HCT116 (cell line): ENCODE measurements around the gene PROM2. TPM values are rescaled to one million over a fixed set of nuclear protein-coding genes. Genes with fewer than 3 reads are reported as not detected.

Experiments used
- ATAC-seq: fragments of 200-7000 bp; cut with Tn5 transposase; 2 replicates; pipeline ENCODE4 v1.9.1; 2020; ENCODE audit warnings: mild to moderate bottlenecking, moderate library complexity
- BruUV-seq: library from RNA; stranded (reverse); fragments of 400-500 nt; replicated peaks from 2 replicates; lab custom pipeline; 2021; lab: Mats Ljungman, UMichigan
- CTCF ChIA-PET: fragments of 300-600 bp; sonication (Branson Sonifier 250); formaldehyde crosslinking; loops from one replicate; lab custom pipeline; 2021; ENCODE audit warnings: antibody characterized with exemption; lab: Charles Lee
- POLR2A ChIA-PET: fragments of 300-600, 350-600 bp; sonication (Branson Sonifier 250); formaldehyde crosslinking; loops from one replicate; lab custom pipeline; 2021; ENCODE audit warnings: antibody characterized with exemption; lab: Charles Lee
- RAD21 ChIA-PET, 2 experiments: fragments of 300-600 bp; sonication (Branson Sonifier 250); formaldehyde crosslinking; loops; one replicate each; lab custom pipeline; 2023; ENCODE audit warnings: low total read pairs in 2 of 2; ENCODE audit not compliant: uncharacterized antibody in 2 of 2, unreplicated experiment in 2 of 2, low non-redundant PET in 1 of 2; lab: Charles Lee
- DNase-seq: peaks from one replicate; pipeline ENCODE4 v3.0.0-alpha.2; 2010; ENCODE audit warnings: low read depth, low spot score
- H2AFZ ChIP-seq: fragments of 200-600 bp; shearing (Covaris generic), sonication (generic); 2 replicates; pipeline ENCODE4 v1.6.1; 2017; ENCODE audit warnings: low read depth, mixed run types, mixed read lengths, antibody characterized with exemption, low read length; ENCODE audit not compliant: poor library complexity, severe bottlenecking
- H3K27ac ChIP-seq: 2 replicates; pipeline ENCODE4 v1.5.1; 2012; ENCODE audit warnings: low read depth, low read length
- H3K27me3 ChIP-seq: fragments of 200-600 bp; sonication (generic); 2 replicates; pipeline ENCODE4 v1.6.1; 2016; ENCODE audit warnings: mixed run types, low read length, mixed read lengths; ENCODE audit not compliant: insufficient read depth
- H3K36me3 ChIP-seq, 2 experiments: fragments of 200-500 bp in 1 of 2; fragments of 200-600 bp in 1 of 2; sonication (Bioruptor generic) in 1 of 2; sonication (generic) in 1 of 2; 2 replicates each; pipeline versions ENCODE4 v1.5.1 to v1.6.1; 2014 to 2016; ENCODE audit warnings: low read length in 2 of 2, inconsistent platforms in 1 of 2, mixed read lengths in 1 of 2, mixed run types in 1 of 2; ENCODE audit not compliant: insufficient read depth in 2 of 2, control insufficient read depth in 1 of 2
- H3K4me1 ChIP-seq, 2 experiments: fragments of 200-600 bp in 1 of 2; sonication (generic) in 1 of 2; 2 replicates each; pipeline versions ENCODE4 v1.5.1 to v1.6.1; 2012 to 2017; ENCODE audit warnings: low read length in 2 of 2, inconsistent platforms in 1 of 2, mild to moderate bottlenecking in 1 of 2, mixed read lengths in 1 of 2, mixed run types in 1 of 2, moderate library complexity in 1 of 2; ENCODE audit not compliant: insufficient read depth in 2 of 2, control insufficient read depth in 1 of 2
- H3K4me2 ChIP-seq: fragments of 200-600 bp; sonication (generic); 2 replicates; pipeline ENCODE4 v1.6.1; 2017; ENCODE audit warnings: mixed run types, low read length, mixed read lengths
- H3K4me3 ChIP-seq, 2 experiments: fragments of 200-600 bp in 1 of 2; sonication (generic) in 1 of 2; replicated peaks in 1 of 2; 2 replicates each; pipeline ENCODE4 v1.5.1; 2011 to 2016; ENCODE audit warnings: low read length in 2 of 2, control low read depth in 1 of 2, low read depth in 1 of 2, mild to moderate bottlenecking in 1 of 2, mixed read lengths in 1 of 2, mixed run types in 1 of 2
- H3K79me2 ChIP-seq: fragments of 200-600 bp; sonication (generic); 2 replicates; pipeline ENCODE4 v1.6.1; 2017; ENCODE audit warnings: mild to moderate bottlenecking, mixed run types, low read length, moderate library complexity, mixed read lengths; ENCODE audit not compliant: insufficient read depth
- H3K9ac ChIP-seq: fragments of 200-600 bp; sonication (generic); 2 replicates; pipeline ENCODE4 v1.6.1; 2016; ENCODE audit warnings: low read length, mixed read lengths
- H3K9me2 ChIP-seq: fragments of 200-600 bp; sonication (generic), shearing (Covaris generic); 2 replicates; pipeline ENCODE4 v1.6.1; 2017; ENCODE audit warnings: mixed run types, mild to moderate bottlenecking, moderate library complexity; ENCODE audit not compliant: insufficient read depth
- H3K9me3 ChIP-seq, 2 experiments: fragments of 200-500 bp in 1 of 2; fragments of 200-600 bp in 1 of 2; sonication (Bioruptor generic) in 1 of 2; sonication (generic) in 1 of 2; 2 replicates each; pipeline ENCODE4 v1.6.1; 2014 to 2017; ENCODE audit warnings: low read length in 2 of 2, mixed read lengths in 2 of 2, inconsistent platforms in 1 of 2, low read depth in 1 of 2, mild to moderate bottlenecking in 1 of 2, mixed run types in 1 of 2, moderate library complexity in 1 of 2; ENCODE audit not compliant: control insufficient read depth in 1 of 2, insufficient read depth in 1 of 2
- H4K20me1 ChIP-seq: fragments of 200-600 bp; sonication (generic), shearing (Covaris generic); 2 replicates; pipeline ENCODE4 v1.6.1; 2017; ENCODE audit warnings: mixed run types, mild to moderate bottlenecking, moderate library complexity; ENCODE audit not compliant: insufficient read depth
- CBX3 ChIP-seq: IDR thresholded peaks from 2 replicates; pipeline ENCODE4 v1.6.1; 2012; ENCODE audit warnings: low read depth
- CEBPB ChIP-seq: IDR thresholded peaks from 2 replicates; pipeline ENCODE4 v1.6.1; 2012; ENCODE audit warnings: low read depth
- EGR1 ChIP-seq: IDR thresholded peaks from 2 replicates; pipeline ENCODE4 v1.6.1; 2012; ENCODE audit warnings: low read depth
- ELF1 ChIP-seq: IDR thresholded peaks from 2 replicates; pipeline ENCODE4 v1.6.1; 2012; ENCODE audit warnings: low read depth, borderline replicate concordance
- EZH2 ChIP-seq: fragments of 200-600 bp; sonication (generic); IDR thresholded peaks from 2 replicates; pipeline ENCODE4 v1.6.1; 2017; ENCODE audit warnings: antibody characterized with exemption, mixed run types
- JUND ChIP-seq: IDR thresholded peaks from 2 replicates; pipeline ENCODE4 v1.6.1; 2012
- POLR2A ChIP-seq: IDR thresholded peaks from 2 replicates; pipeline ENCODE4 v1.7.0; 2011; ENCODE audit warnings: borderline replicate concordance; ENCODE audit not compliant: insufficient read depth, insufficient read length; ENCODE audit errors: extremely low read depth
- SIN3A ChIP-seq: IDR thresholded peaks from 2 replicates; pipeline ENCODE4 v1.6.1; 2012; ENCODE audit warnings: low read depth
- SP1 ChIP-seq: IDR thresholded peaks from 2 replicates; pipeline ENCODE4 v1.6.1; 2012; ENCODE audit warnings: low read depth
- TCF7L2 ChIP-seq: IDR thresholded peaks from 2 replicates; pipeline ENCODE4 v1.7.0; 2011; ENCODE audit warnings: borderline replicate concordance, inconsistent platforms; ENCODE audit not compliant: insufficient read depth, insufficient read length; ENCODE audit errors: extremely low read depth
- YY1 ChIP-seq: IDR thresholded peaks from 2 replicates; pipeline ENCODE4 v1.6.1; 2011; ENCODE audit warnings: low read length, low read depth, moderate library complexity, mild to moderate bottlenecking; ENCODE audit not compliant: insufficient replicate concordance; ENCODE audit errors: extremely low read depth
- ZFX ChIP-seq: fragments of 450-650 bp; IDR thresholded peaks from 2 replicates; pipeline ENCODE4 v1.6.1; 2017
- intact Hi-C: fragments of 100-400 bp; cut with micrococcal nuclease; formaldehyde crosslinking; loops from 2 replicates; pipeline ENCODE4 v1.10.0; 2022
- total RNA-seq: library from RNA; stranded (reverse); gene quantifications from one replicate; pipeline ENCODE4 v1.2.1, GENCODE V29; 2021; ENCODE audit not compliant: unreplicated experiment
- TF ChIP-seq, protein P1 (sequence below), 3 experiments: fragments of 200-600 bp in 1 of 3; sonication (generic) in 1 of 3; IDR thresholded peaks in 2 of 3; conservative IDR thresholded peaks in 1 of 3; 2 replicates each; pipeline ENCODE4 v1.5.1; 2012 to 2017; ENCODE audit warnings: low read depth in 2 of 3, low read length in 2 of 3, antibody characterized with exemption in 1 of 3, borderline replicate concordance in 1 of 3, control low read depth in 1 of 3, mild to moderate bottlenecking in 1 of 3, mixed read lengths in 1 of 3, mixed run types in 1 of 3, moderate library complexity in 1 of 3; ENCODE audit not compliant: insufficient read depth in 1 of 3
- TF ChIP-seq, protein P2 (sequence below): IDR thresholded peaks from 2 replicates; pipeline ENCODE4 v1.6.1; 2012
- TF ChIP-seq, protein P3 (sequence below): IDR thresholded peaks from 2 replicates; pipeline ENCODE4 v1.6.1; 2012
- TF ChIP-seq, protein P4 (sequence below): IDR thresholded peaks from 2 replicates; pipeline ENCODE4 v1.6.1; 2011; ENCODE audit warnings: mild to moderate bottlenecking, low read length, moderate library complexity; ENCODE audit not compliant: insufficient replicate concordance; ENCODE audit errors: extremely low read depth

Gene PROM2
- total RNA-seq, 1 experiment from 2014 or later, result 11.9 TPM

DNA sequence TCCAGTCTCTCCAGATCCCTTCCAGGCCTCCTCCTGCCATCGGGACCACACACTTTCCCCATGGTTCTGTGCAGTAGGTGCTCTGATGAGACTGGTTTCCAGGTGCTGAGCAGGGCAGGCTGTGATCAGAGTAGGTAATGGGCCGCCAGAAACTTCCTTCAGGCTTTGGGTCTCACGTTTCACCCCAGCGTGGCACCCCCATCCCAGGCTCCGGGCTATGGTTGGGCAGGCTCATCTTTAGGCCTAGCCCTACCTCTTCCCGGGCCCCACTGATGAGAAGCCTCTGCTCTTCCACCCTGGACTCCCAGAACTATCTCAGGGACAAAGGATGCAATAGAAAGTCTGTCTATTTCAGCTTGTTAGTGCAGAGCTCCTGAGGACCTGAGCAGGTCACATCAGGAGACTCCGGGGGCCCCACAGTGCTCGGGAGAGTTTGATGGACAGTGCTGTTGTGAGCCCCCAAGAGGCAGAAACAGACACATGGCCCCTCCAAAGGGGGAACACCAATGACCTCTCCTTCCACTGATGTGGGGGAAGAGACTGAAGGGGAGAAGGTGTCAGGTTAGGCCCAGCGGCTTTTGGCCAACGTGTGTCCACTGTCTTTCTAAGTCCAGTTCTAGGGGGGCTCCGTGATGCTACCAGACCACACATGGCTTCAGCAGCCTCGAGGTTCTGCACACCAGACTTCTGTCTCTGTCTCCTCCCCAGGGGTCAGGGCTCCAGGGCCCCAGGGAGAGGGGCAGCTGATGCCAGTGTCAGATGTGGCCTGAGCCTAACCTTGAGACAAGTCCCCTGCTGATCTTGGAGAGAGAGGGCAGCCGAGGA lies 5.8 kb upstream of the PROM2 start (continued):
- TF ChIP-seq, protein P1, sequence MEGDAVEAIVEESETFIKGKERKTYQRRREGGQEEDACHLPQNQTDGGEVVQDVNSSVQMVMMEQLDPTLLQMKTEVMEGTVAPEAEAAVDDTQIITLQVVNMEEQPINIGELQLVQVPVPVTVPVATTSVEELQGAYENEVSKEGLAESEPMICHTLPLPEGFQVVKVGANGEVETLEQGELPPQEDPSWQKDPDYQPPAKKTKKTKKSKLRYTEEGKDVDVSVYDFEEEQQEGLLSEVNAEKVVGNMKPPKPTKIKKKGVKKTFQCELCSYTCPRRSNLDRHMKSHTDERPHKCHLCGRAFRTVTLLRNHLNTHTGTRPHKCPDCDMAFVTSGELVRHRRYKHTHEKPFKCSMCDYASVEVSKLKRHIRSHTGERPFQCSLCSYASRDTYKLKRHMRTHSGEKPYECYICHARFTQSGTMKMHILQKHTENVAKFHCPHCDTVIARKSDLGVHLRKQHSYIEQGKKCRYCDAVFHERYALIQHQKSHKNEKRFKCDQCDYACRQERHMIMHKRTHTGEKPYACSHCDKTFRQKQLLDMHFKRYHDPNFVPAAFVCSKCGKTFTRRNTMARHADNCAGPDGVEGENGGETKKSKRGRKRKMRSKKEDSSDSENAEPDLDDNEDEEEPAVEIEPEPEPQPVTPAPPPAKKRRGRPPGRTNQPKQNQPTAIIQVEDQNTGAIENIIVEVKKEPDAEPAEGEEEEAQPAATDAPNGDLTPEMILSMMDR (IDR thresholded peaks at IDR 0.05 in 2 of 3, conservative IDR thresholded peaks at IDR 0.05 in 1 of 3; ENCODE audit: borderline replicate concordance in 1 of 3, insufficient read depth in 1 of 3, low read depth in 2 of 3, low read length in 2 of 3), result no peak
- TF ChIP-seq, protein P2, sequence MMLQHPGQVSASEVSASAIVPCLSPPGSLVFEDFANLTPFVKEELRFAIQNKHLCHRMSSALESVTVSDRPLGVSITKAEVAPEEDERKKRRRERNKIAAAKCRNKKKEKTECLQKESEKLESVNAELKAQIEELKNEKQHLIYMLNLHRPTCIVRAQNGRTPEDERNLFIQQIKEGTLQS, result no peak
- TF ChIP-seq, protein P3, sequence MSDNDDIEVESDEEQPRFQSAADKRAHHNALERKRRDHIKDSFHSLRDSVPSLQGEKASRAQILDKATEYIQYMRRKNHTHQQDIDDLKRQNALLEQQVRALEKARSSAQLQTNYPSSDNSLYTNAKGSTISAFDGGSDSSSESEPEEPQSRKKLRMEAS, result no peak

DNA sequence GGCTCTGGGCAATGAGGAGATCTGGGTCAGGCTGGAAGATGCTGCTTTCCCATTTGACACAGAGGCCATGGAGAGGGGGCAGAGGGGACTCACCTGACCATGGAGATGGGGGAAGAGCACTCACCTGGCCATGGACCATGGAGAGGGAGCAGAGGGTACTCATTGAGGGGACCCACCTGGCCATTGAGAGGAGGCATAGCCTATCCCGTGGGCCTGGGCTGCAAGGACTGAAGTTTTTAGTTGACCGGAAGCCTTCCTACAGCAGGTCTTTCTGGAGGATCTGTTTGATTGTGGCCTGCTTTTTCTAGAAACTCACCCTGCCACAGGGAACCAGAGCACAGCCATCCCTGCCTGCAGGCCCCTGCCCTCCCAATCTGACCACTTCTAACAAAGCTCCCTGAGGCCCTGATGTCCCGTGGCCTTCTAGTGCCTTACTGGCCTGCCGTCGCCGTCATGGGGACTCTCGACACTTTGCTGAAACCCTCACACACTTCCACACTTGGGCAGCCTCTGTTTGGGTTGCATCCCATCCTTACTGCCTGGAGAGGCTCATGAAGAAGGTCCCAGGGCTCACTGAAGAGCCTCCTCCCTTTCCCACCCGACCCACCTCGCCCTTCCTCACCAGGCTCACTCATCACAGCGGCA lies 5.1 kb upstream of the PROM2 start:
- no peak overlapping the region for H3K9ac ChIP-seq
- intact Hi-C loops, result no loop called here
- peaks cover 8 to 14% of the 10 kb centered on the region in 2 experiments for H3K4me1 ChIP-seq
- ATAC-seq, result no peak
- POLR2A ChIA-PET, result no interaction called here
- CTCF ChIA-PET, result interaction anchor here (2.1 kb wide), 1 partner anchor 8 kb away, joined by 8 read pairs; no protein-coding TSS in a partner anchor
- no peak overlapping the region for H2AFZ ChIP-seq
- no TSS peak for BruUV-seq
- no peaks in the 10 kb centered on the region for H3K79me2 ChIP-seq
- no peak for DNase-seq
- H3K27me3 ChIP-seq, result no peaks in the 10 kb centered on the region
- no peaks in the 10 kb centered on the region for H3K9me2 ChIP-seq
- no peaks in the 10 kb centered on the region for H4K20me1 ChIP-seq
- H3K4me2 ChIP-seq, result no peak overlapping the region
- H3K9me3 ChIP-seq, result no peaks in the 10 kb centered on the region
- no peak overlapping the region for H3K27ac ChIP-seq
- RAD21 ChIA-PET, result no interaction called here
- no peak overlapping the region for H3K4me3 ChIP-seq
- H3K36me3 ChIP-seq, result no peaks in the 10 kb centered on the region
- TF ChIP-seq, protein P1 (IDR thresholded peaks at IDR 0.05 in 2 of 3, conservative IDR thresholded peaks at IDR 0.05 in 1 of 3; ENCODE audit: borderline replicate concordance in 1 of 3, insufficient read depth in 1 of 3, low read depth in 2 of 3, low read length in 2 of 3), result no peak
- TF ChIP-seq EZH2 (no peak), POLR2A (no peak), YY1 (no peak), TCF7L2 (no peak), ELF1 (no peak), SP1 (no peak), CEBPB (no peak), ZFX (no peak), EGR1 (no peak), JUND (no peak), SIN3A (no peak), CBX3 (no peak)
- TF ChIP-seq, protein P2, result no peak
- TF ChIP-seq, protein P4, sequence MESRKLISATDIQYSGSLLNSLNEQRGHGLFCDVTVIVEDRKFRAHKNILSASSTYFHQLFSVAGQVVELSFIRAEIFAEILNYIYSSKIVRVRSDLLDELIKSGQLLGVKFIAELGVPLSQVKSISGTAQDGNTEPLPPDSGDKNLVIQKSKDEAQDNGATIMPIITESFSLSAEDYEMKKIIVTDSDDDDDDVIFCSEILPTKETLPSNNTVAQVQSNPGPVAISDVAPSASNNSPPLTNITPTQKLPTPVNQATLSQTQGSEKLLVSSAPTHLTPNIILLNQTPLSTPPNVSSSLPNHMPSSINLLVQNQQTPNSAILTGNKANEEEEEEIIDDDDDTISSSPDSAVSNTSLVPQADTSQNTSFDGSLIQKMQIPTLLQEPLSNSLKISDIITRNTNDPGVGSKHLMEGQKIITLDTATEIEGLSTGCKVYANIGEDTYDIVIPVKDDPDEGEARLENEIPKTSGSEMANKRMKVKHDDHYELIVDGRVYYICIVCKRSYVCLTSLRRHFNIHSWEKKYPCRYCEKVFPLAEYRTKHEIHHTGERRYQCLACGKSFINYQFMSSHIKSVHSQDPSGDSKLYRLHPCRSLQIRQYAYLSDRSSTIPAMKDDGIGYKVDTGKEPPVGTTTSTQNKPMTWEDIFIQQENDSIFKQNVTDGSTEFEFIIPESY, result no peak
